K562 (cell line): Measurements from ENCODE around the gene AFM.

Experiments
- EP300 ChIP-seq: IDR thresholded peaks from 2 replicates; pipeline ENCODE4 v1.6.1; 2012; ENCODE audit warnings: low read length, improper control_type of control experiment
- POLR3G ChIP-seq: IDR thresholded peaks from 2 replicates; pipeline ENCODE4 v1.6.1; 2011; ENCODE audit not compliant: insufficient read length, insufficient replicate concordance; ENCODE audit errors: extremely low read depth

- no peak for TF ChIP-seq EP300
- TF ChIP-seq POLR3G = no peak
These were observed 4.1 kb downstream of the AFM start for GRCh38 chr4:73485596-73485995.
